GM12873 (cell line): ENCODE measurements around the gene NKTR.

ENCODE experiments used
- TF ChIP-seq, protein P1 (sequence below): IDR thresholded peaks from 2 replicates; pipeline ENCODE4 v1.5.1; 2012; ENCODE audit warnings: low read depth, mild to moderate bottlenecking, moderate library complexity, low read length, control low read depth; ENCODE audit not compliant: insufficient read depth; ENCODE audit errors: missing control alignments

The NKTR gene

GRCh38 chr3:42690191-42690590 is 89.7 kb downstream of the NKTR start:
- TF ChIP-seq, protein P1, sequence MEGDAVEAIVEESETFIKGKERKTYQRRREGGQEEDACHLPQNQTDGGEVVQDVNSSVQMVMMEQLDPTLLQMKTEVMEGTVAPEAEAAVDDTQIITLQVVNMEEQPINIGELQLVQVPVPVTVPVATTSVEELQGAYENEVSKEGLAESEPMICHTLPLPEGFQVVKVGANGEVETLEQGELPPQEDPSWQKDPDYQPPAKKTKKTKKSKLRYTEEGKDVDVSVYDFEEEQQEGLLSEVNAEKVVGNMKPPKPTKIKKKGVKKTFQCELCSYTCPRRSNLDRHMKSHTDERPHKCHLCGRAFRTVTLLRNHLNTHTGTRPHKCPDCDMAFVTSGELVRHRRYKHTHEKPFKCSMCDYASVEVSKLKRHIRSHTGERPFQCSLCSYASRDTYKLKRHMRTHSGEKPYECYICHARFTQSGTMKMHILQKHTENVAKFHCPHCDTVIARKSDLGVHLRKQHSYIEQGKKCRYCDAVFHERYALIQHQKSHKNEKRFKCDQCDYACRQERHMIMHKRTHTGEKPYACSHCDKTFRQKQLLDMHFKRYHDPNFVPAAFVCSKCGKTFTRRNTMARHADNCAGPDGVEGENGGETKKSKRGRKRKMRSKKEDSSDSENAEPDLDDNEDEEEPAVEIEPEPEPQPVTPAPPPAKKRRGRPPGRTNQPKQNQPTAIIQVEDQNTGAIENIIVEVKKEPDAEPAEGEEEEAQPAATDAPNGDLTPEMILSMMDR = no peak

DNA sequence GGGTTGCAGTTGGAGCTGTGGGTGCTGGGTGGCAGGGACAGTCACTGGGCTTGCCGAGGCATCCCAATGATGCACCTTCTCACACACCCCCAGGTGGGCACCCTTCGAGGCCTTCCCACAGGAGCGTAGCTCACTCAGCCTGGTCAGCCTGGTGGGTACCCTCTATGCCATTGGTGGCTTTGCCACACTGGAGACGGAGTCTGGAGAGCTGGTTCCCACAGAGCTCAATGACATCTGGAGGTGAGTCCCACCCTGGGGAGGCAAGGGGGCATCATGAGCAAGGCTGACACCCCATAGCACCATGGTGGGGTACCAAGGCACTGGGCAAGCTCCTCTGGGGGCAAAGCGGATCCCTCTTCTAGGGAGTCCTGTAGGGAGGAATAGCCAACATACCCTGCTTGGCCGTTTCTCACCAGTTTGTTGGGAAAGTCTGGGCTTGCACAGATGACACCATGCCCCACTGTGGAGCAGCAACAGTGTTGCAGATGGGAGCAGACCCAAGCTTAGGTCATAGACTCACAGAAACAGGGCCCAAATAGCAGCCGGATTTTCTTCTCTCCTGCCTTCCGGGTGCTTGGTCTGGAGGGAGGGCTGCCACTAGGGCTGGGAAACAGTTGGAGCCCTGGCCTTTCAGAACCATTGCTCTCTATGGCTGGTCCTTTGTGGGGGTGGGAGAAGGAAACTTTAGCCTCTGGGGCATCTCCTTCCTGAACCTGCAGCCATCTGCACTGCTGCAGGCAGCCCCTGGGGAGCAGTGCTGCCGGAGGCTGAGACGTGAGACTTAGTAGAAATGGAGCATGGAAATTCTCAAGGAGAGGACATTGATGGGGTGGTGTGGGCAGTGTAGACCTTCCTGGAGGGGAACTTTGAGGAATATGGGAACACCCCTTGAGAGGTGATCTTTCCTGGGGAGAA is 90.5 kb downstream of the NKTR start:
- TF ChIP-seq, protein P1 = no peak

DNA sequence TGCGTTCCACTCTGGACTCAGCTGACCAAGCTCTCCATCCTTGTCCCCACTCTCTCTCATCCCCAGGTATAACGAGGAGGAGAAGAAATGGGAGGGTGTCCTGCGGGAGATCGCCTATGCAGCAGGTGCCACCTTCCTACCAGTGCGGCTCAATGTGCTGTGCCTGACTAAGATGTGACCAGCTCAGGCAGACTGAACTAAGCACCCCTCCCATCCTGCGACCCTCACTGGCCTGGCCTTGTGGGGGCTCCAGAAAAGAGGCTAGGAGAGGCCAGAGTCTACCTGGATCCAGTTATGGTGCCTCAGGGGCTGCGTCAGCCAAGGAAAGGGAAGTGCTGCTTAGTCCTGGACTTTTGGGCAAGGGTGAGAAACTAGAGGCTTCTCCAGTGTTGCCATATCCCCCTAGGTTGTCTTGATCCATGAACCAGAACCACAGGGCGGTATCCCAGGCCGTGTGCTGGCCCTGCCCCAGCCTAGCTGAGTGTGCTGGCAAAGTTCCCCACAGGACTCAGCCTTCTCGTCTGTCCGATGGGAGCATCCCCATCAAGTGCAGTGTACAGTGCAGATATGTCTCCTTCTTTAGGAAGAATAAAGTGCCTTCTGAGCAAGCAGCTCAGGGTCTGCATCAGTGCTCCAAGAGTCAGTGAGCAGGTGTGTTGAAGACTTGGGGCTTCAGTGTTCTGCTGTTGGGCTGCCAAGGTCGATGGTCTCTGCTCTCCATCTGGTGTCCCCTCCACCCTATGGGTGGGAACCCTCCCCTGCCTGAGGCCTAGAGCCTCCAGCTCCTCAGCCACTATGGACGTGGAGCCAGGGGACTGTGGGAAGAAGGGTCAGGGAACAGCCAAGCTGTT is 91.6 kb downstream of the NKTR start:
- TF ChIP-seq, protein P1 = no peak

GRCh38 chr3:42692667-42693529 is 92.4 kb downstream of the NKTR start:
- TF ChIP-seq, protein P1 = no peak

DNA sequence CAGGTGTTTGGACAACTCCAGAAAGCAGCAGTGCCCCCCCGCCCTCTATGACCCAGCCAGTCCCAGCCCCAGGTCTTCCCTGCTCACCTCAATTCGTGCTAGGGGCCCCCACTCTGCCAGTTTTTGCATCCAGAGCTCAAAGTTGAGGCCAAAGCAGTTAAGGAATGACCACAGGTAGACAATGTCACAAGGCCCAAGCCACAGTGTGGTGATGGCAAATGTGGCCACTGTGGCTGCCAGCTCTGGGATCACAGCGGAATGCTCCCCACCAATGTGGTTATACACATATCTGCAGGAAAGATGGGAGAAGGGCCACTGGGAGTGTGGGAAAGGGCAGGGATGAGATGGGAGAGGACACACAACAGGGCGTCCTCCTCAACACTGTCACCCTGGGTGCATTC is 93.0 kb downstream of the NKTR start:
- TF ChIP-seq, protein P1 = no peak

DNA sequence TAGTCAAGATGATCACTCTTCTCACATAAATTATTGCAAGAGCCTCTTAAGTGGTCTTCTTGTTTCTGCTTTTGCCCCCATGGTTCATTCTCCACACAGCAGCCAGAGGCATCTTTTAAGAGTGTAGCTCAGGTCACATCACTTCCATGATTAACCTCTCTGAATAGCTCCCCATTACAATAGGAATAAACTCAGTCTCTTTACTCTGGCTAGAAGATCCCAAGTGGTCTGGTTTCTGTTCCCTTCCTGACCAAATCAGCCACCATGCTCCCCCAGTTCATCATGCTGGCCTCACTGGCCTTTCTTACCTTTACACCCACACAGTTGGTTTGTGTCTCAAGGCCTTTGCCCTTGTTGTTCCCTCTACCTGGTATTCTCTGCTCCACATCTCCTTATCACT is 93.9 kb downstream of the NKTR start:
- TF ChIP-seq, protein P1 = no peak
